Cardiac ventricle fibroblast (primary cell): Measurements from ENCODE around the gene CSAG3. TPM values are rescaled to one million over a fixed set of nuclear protein-coding genes. Genes with fewer than 3 reads are reported as not detected.

Experiments
- total RNA-seq: library from RNA; depleted of rRNA; stranded (reverse); fragments of >200 nt; gene quantifications from 2 replicates; pipeline ENCODE4 v1.2.3, GENCODE V29; 2015

Gene CSAG3
- total RNA-seq, result not detected in 2 replicates

DNA sequence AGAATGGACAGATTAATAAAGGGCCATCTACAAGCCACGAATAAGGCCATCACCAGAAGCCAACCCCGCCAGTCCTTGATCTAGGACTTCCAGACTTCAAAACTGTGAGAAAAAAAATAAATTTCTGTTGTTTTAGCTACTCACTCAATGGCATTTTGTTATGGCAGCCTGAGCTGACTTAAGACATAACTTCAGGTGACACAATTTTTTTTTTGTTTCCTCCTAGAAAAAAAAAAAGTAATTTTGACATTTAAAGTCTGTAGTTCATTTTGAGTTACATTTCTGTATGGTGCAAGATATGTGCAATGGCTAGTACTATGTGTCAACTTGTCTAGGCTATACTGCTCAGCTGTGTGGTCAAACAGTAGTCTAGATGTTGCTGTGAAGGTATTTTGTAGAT lies at the start of gene CSAG3:
Gene CSAG3, plus strand, starts transcription at position 301 of the 400 bp plus-strand sequence.

DNA sequence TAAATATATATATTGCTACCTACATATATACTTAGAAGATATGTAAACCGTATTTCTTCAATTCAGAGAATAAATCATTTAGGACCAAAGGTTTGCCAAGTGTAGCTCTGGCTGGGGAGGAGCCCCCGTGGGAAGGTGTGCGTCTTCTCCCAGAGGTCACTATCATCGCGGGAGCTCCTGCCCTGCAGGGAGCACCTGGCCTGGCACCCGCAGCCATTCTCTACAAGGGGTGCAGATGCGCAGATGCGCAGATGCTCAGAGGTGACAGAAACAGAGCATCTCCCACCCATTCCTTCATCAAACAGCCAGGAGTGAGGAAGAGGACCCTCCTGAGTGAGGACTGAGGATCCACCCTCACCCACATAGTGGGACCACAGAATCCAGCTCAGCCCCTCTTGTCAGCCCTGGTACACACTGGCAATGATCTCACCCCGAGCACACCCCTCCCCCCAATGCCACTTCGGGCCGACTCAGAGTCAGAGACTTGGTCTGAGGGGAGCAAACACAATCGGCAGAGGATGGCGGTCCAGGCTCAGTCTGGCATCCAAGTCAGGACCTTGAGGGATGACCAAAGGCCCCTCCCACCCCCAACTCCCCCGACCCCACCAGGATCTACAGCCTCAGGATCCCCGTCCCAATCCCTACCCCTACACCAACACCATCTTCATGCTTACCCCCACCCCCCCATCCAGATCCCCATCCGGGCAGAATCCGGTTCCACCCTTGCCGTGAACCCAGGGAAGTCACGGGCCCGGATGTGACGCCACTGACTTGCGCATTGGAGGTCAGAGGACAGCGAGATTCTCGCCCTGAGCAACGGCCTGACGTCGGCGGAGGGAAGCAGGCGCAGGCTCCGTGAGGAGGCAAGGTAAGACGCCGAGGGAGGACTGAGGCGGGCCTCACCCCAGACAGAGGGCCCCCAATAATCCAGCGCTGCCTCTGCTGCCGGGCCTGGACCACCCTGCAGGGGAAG lies 44.9 kb upstream of the CSAG3 start, which contains the start of gene MAGEA2B:
Gene MAGEA2B, plus strand, starts transcription at position 814 of the 973 bp plus-strand sequence. CDS start 2,479 bp downstream, outside the sequence.

DNA sequence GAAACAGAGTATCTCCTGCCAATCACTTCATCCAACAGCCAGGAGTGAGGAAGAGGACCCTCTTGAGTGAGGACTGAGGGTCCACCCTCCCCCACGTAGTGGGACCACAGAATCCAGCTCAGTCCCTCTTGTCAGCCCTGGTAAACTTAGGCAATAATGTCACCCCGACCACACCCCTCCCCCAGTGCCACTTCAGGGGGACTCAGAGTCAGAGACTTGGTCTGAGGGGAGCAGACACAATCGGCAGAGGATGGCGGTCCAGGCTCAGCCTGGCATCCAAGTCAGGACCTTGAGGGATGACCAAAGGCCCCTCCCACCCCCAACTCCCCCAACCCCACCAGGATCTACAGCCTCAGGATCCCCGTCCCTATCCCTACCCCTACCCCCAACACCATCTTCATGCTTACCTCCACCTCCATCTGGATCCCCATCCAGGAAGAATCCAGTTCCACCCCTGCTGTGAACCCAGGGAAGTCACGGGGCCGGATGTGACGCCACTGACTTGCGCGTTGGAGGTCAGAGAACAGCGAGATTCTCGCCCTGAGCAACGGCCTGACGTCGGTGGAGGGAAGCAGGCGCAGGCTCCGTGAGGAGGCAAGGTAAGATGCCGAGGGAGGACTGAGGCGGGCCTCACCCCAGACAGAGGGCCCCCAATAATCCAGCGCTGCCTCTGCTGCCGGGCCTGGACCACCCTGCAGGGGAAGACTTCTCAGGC lies 25.6 kb upstream of the CSAG3 start, which contains the start of the genes CSAG1 and MAGEA12:
Gene CSAG1, minus strand, starts transcription at position 461 of the 715 bp plus-strand sequence. CDS start 1,261 bp downstream, outside the sequence.
Gene MAGEA12, plus strand, starts transcription at position 497 of the 715 bp plus-strand sequence. CDS start 2,405 bp downstream, outside the sequence.

DNA sequence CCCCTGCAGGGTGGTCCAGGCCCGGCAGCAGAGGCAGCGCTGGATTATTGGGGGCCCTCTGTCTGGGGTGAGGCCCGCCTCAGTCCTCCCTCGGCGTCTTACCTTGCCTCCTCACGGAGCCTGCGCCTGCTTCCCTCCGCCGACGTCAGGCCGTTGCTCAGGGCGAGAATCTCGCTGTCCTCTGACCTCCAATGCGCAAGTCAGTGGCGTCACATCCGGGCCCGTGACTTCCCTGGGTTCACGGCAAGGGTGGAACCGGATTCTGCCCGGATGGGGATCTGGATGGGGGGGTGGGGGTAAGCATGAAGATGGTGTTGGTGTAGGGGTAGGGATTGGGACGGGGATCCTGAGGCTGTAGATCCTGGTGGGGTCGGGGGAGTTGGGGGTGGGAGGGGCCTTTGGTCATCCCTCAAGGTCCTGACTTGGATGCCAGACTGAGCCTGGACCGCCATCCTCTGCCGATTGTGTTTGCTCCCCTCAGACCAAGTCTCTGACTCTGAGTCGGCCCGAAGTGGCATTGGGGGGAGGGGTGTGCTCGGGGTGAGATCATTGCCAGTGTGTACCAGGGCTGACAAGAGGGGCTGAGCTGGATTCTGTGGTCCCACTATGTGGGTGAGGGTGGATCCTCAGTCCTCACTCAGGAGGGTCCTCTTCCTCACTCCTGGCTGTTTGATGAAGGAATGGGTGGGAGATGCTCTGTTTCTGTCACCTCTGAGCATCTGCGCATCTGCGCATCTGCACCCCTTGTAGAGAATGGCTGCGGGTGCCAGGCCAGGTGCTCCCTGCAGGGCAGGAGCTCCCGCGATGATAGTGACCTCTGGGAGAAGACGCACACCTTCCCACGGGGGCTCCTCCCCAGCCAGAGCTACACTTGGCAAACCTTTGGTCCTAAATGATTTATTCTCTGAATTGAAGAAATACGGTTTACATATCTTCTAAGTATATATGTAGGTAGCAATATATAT lies 5.0 kb upstream of the CSAG3 start, which contains the start of gene MAGEA2:
Gene MAGEA2, minus strand, starts transcription at position 157 of the 965 bp plus-strand sequence. CDS start 2,479 bp downstream, outside the sequence.

DNA sequence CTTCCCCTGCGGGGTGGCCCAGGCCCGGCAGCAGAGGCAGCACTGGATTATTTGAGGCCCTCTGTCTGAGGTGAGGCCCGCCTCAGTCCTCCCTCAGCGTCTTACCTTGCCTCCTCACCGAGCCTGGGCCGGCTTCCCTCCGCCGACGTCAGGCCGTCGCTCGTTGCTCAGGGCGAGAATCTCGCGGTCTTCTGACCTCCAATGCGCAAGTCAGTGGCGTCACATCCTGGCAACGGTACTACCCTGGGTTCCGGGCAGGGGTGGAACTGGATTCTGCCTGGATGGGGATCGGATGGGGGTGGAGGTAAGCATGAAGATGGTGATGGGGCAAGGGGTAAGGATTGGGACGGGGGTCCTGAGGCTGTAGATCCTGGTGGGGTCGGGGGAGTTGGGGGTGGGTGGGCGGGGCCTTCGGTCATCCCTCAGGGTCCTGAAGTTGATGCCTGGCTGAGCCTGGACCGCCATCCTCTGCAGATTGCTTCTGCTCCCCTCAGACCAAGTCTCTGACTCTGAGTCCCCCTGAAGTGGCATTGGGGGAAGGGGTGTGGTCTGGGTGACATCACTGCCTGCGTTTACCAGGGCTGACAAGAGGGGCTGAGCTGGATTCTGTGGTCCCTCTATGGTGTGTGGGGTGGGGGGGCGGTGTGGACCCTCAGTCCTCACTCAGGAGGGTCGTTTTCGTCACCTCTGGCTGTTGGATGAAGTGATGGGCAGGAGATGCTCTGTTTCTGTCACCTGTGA lies 10.7 kb downstream of the CSAG3 start, which contains the start of gene MAGEA6:
Gene MAGEA6, minus strand, starts transcription at position 141 of the 741 bp plus-strand sequence. CDS start 2,039 bp downstream, outside the sequence.

Other genes with a start within 250 kb of the CSAG3 start
- not detected in 2 replicates for gene GABRQ, start 121.3 kb upstream of the CSAG3 start, total RNA-seq
- gene MAGEA3, start 60.4 kb upstream of the CSAG3 start, total RNA-seq, result not detected in 2 replicates
- not detected in 2 replicates for gene CSAG2, start 49.9 kb upstream of the CSAG3 start, total RNA-seq
- not detected in 2 replicates for gene MAGEA2B, start 44.6 kb upstream of the CSAG3 start, total RNA-seq
- not detected in 2 replicates for gene CSAG1, start 25.5 kb upstream of the CSAG3 start, total RNA-seq
- gene MAGEA12, start 25.5 kb upstream of the CSAG3 start, total RNA-seq, result not detected in 2 replicates
- not detected in 2 replicates for gene MAGEA2, start 5.4 kb upstream of the CSAG3 start, total RNA-seq
- gene MAGEA6, start 10.5 kb downstream of the CSAG3 start, total RNA-seq, result not detected in 2 replicates
- gene CETN2, start 71.5 kb downstream of the CSAG3 start, total RNA-seq, result 26.8 and 31.7 TPM in 2 replicates
- 18.3 and 20.3 TPM in 2 replicates for gene NSDHL, start 71.8 kb downstream of the CSAG3 start, total RNA-seq
- gene ZNF185, start 138.8 kb downstream of the CSAG3 start, total RNA-seq, result 1.6 and 2.2 TPM in 2 replicates
- not detected in 2 replicates for gene PNMA5, start 234.9 kb downstream of the CSAG3 start, total RNA-seq